Uterus (tissue), 2 donors: ENCODE results near the gene GRID2.

Experiments used
- POLR2A ChIP-seq, 2 donors: fragments of 450-650 bp; IDR thresholded peaks; one replicate each; pipeline ENCODE4 v1.6.1; 2016; ENCODE audit warnings: antibody characterized with exemption in 2 of 2, mild to moderate bottlenecking in 1 of 2, moderate library complexity in 1 of 2
- TF ChIP-seq, protein P1 (sequence below), 4 experiments: fragments of 200-600 bp in 2 of 4; fragments of 450-650 bp in 2 of 4; sonication (generic) in 2 of 4; IDR thresholded peaks; one replicate each; pipeline ENCODE4 v1.5.1; 2016 to 2019; ENCODE audit warnings: antibody characterized with exemption in 4 of 4, mild to moderate bottlenecking in 2 of 4, moderate library complexity in 1 of 4

DNA sequence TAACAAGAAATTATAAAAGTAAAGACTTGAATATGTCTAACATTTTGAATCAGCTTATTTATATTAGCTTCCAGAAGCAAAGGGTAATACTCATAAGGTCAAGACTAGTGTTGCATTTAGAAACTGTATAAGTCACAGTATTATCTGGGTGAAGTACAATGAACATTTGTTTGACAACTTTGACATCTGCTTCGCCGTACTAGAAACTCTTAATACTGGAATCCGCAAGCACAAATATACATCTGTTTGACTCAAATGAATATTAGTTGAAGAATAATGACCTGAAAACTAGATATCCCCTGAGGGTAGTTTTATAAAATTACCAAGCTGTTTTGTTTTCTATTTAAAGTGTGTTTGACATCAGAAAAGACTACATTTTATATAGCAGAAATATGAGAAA is 1389.4 kb downstream of the GRID2 start:
- TF ChIP-seq, protein P1, sequence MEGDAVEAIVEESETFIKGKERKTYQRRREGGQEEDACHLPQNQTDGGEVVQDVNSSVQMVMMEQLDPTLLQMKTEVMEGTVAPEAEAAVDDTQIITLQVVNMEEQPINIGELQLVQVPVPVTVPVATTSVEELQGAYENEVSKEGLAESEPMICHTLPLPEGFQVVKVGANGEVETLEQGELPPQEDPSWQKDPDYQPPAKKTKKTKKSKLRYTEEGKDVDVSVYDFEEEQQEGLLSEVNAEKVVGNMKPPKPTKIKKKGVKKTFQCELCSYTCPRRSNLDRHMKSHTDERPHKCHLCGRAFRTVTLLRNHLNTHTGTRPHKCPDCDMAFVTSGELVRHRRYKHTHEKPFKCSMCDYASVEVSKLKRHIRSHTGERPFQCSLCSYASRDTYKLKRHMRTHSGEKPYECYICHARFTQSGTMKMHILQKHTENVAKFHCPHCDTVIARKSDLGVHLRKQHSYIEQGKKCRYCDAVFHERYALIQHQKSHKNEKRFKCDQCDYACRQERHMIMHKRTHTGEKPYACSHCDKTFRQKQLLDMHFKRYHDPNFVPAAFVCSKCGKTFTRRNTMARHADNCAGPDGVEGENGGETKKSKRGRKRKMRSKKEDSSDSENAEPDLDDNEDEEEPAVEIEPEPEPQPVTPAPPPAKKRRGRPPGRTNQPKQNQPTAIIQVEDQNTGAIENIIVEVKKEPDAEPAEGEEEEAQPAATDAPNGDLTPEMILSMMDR (IDR thresholded peaks at IDR 0.05) = no peak
- no peak for TF ChIP-seq POLR2A (IDR thresholded peaks at IDR 0.05)
